Measurements from ENCODE around the gene THAP4. TPM values are rescaled to one million over a fixed set of nuclear protein-coding genes. Genes with fewer than 3 reads are reported as not detected.

The THAP4 gene
- total RNA-seq, 2 donors from 2014 or later: 27.2 to 31.1 TPM

- H3K36me3 ChIP-seq: no peaks in the 10 kb centered on the region
- no peaks in the 10 kb centered on the region for H3K9me3 ChIP-seq
- DNase-seq (ENCODE audit: low spot score) (no peak), ATAC-seq (ENCODE audit: insufficient number of reproducible peaks, low FRiP score, low read depth) (no peak)
- TF ChIP-seq CTCF (IDR thresholded peaks at IDR 0.05): no peak
- H3K4me1 ChIP-seq (ENCODE audit: control insufficient read depth in 1 of 2, low read depth in 2 of 2): peaks cover 0 to 9% of the 10 kb centered on the region in 2 donors
- no peaks in the 10 kb centered on the region for H3K27me3 ChIP-seq (replicated peaks; ENCODE audit: insufficient read depth)
- no peak overlapping the region for H3K4me3 ChIP-seq
- H3K27ac ChIP-seq: no peak overlapping the region
Measured at GRCh38 chr2:241535871-241536655, 100.9 kb downstream of the THAP4 start.

GRCh38 chr2:241534701-241535375 is 102.1 kb downstream of the THAP4 start:
- no peak for TF ChIP-seq CTCF (IDR thresholded peaks at IDR 0.05)
- H3K27ac ChIP-seq: no peak overlapping the region
- DNase-seq (ENCODE audit: low spot score): no peak

More at GRCh38 chr2:241534701-241535375, 102.1 kb downstream of the THAP4 start:
- ATAC-seq (ENCODE audit: insufficient number of reproducible peaks, low FRiP score, low read depth): no peak
- no peaks in the 10 kb centered on the region for H3K4me1 ChIP-seq (ENCODE audit: control insufficient read depth in 1 of 2, low read depth in 2 of 2)
- H3K9me3 ChIP-seq: no peaks in the 10 kb centered on the region
- no peak overlapping the region for H3K4me3 ChIP-seq
- H3K36me3 ChIP-seq: no peaks in the 10 kb centered on the region
- H3K27me3 ChIP-seq (replicated peaks; ENCODE audit: insufficient read depth): no peaks in the 10 kb centered on the region

Other genes starting within 250 kb of the THAP4 start
- gene STK25, start 128.6 kb downstream of the THAP4 start, total RNA-seq: 100 to 1,000 TPM; 180 to 279 TPM
- gene BOK, start 78.4 kb downstream of the THAP4 start, total RNA-seq: 10 to 100 TPM; 10.7 to 27.5 TPM
- 10 to 100 TPM; 52.0 to 86.1 TPM for gene ATG4B, start 535 bp upstream of the THAP4 start, total RNA-seq
- 1 to 10 TPM; 6.2 to 6.4 TPM for gene DTYMK, start 49.7 kb upstream of the THAP4 start, total RNA-seq
- gene ING5, start 64.9 kb upstream of the THAP4 start, total RNA-seq: 10 to 100 TPM; 27.3 to 64.8 TPM
- 10 to 100 TPM; 11.1 to 38.0 TPM for gene D2HGDH, start 97.5 kb upstream of the THAP4 start, total RNA-seq
- 1 to 10 TPM in 1 of 2 donors, under 1 TPM in 1; 0.49 to 2.2 TPM for gene GAL3ST2, start 139.7 kb upstream of the THAP4 start, total RNA-seq
- gene NEU4, start 172.0 kb upstream of the THAP4 start, total RNA-seq: 10 to 100 TPM in 1 of 2 donors, 1 to 10 TPM in 1; 5.4 to 22.0 TPM
- under 1 TPM; 0.68 to 0.92 TPM for gene PDCD1, start 221.7 kb upstream of the THAP4 start, total RNA-seq
- gene RTP5, start 232.6 kb upstream of the THAP4 start, total RNA-seq: under 1 TPM in 1 of 2 donors, not detected in 1; 0.63 TPM

All from thoracic aorta (tissue), 2 donors.